Loucy (cell line): Measurements from ENCODE around the gene TUT1.

Source experiments
- EZH2phosphoT487 ChIP-seq: fragments of 200-600 bp; IDR thresholded peaks from 2 replicates; pipeline ENCODE4 v1.6.1; 2018; ENCODE audit warnings: antibody characterized with exemption, mild to moderate bottlenecking, moderate library complexity, borderline replicate concordance
- TF ChIP-seq, protein P1 (sequence below): fragments of 200-600 bp; sonication (generic); conservative IDR thresholded peaks from 2 replicates; pipeline ENCODE4 v1.5.1; 2014; ENCODE audit warnings: mild to moderate bottlenecking, antibody characterized with exemption, low read length

DNA sequence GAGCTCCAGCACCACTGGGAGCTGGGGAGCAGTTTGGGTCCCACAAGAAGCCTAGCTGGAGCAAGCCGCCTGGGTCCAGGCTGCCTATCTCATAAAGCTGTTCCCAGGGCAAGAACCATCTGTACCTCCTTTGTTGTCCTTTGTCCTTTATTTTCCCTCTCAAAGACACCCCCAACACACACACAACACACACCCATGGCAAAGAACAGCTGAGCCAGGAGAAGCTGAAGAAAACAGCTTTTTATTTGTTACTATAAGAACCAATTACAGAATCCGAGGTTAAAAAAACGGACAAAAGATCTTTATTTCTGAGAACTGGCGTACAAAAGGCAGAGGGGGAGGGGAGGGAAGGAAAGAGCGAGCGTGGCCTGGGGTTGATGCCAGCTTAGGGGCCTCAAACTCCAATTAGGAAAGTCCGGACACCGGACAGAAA lies 1.7 kb upstream of the TUT1 start:
- TF ChIP-seq, protein P1, sequence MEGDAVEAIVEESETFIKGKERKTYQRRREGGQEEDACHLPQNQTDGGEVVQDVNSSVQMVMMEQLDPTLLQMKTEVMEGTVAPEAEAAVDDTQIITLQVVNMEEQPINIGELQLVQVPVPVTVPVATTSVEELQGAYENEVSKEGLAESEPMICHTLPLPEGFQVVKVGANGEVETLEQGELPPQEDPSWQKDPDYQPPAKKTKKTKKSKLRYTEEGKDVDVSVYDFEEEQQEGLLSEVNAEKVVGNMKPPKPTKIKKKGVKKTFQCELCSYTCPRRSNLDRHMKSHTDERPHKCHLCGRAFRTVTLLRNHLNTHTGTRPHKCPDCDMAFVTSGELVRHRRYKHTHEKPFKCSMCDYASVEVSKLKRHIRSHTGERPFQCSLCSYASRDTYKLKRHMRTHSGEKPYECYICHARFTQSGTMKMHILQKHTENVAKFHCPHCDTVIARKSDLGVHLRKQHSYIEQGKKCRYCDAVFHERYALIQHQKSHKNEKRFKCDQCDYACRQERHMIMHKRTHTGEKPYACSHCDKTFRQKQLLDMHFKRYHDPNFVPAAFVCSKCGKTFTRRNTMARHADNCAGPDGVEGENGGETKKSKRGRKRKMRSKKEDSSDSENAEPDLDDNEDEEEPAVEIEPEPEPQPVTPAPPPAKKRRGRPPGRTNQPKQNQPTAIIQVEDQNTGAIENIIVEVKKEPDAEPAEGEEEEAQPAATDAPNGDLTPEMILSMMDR: no peak
- no peak for TF ChIP-seq EZH2phosphoT487
